CD14-positive monocyte (primary cell): ENCODE measurements around the gene TEN1. TPM values are rescaled to one million over a fixed set of nuclear protein-coding genes. Genes with fewer than 3 reads are reported as not detected.

ENCODE experiments used
- DNase-seq, 3 donors: peaks; one replicate each; pipeline ENCODE4 v3.0.0-alpha.2; 2011 to 2022
- H2AFZ ChIP-seq: 2 replicates; pipeline ENCODE4 v1.6.0; 2012; ENCODE audit warnings: mild to moderate bottlenecking, low read depth, low read length, inconsistent platforms; ENCODE audit not compliant: insufficient read depth, poor library complexity, severe bottlenecking
- H3K27ac ChIP-seq, 2 donors: 1 replicate in 1 of 2; 2 replicates in 1 of 2; pipeline ENCODE4 v1.5.1; 2012 to 2013; ENCODE audit warnings: low read length in 2 of 2, control low read depth in 1 of 2, inconsistent platforms in 1 of 2, low read depth in 1 of 2, mild to moderate bottlenecking in 1 of 2
- H3K27me3 ChIP-seq, 2 donors: one replicate each; pipeline versions ENCODE4 v1.6.0 to v1.6.1; 2011 to 2013; ENCODE audit warnings: low read length in 2 of 2; ENCODE audit not compliant: control insufficient read depth in 2 of 2, insufficient read depth in 2 of 2
- H3K36me3 ChIP-seq, 2 donors: replicated peaks in 1 of 2; 1 replicate in 1 of 2; 2 replicates in 1 of 2; pipeline versions ENCODE4 v1.5.1 to v1.6.1; 2012 to 2013; ENCODE audit warnings: low read length in 2 of 2, control low read depth in 1 of 2, inconsistent platforms in 1 of 2, mild to moderate bottlenecking in 1 of 2; ENCODE audit not compliant: insufficient read depth in 2 of 2, control insufficient read depth in 1 of 2
- H3K4me1 ChIP-seq, 2 donors: 1 replicate in 1 of 2; 2 replicates in 1 of 2; pipeline versions ENCODE4 v1.5.1 to v1.6.1; 2012 to 2013; ENCODE audit warnings: low read length in 2 of 2, control low read depth in 1 of 2, inconsistent platforms in 1 of 2, mild to moderate bottlenecking in 1 of 2, moderate library complexity in 1 of 2; ENCODE audit not compliant: insufficient read depth in 2 of 2, control insufficient read depth in 1 of 2
- H3K4me2 ChIP-seq: replicated peaks from 2 replicates; pipeline ENCODE3; 2012; ENCODE audit warnings: low read length, moderate library complexity, mild to moderate bottlenecking; ENCODE audit not compliant: poor library complexity, severe bottlenecking; ENCODE audit errors: extremely low read depth
- H3K4me3 ChIP-seq, 3 experiments: fragments of 200-600 bp in 1 of 3; sonication (generic) in 1 of 3; replicated peaks in 1 of 3; 1 replicate in 2 of 3; 2 replicates in 1 of 3; pipeline ENCODE4 v1.5.1; 2011 to 2013; ENCODE audit warnings: low read length in 3 of 3, mild to moderate bottlenecking in 3 of 3, control low read depth in 2 of 3, low read depth in 2 of 3, inconsistent platforms in 1 of 3, moderate library complexity in 1 of 3
- H3K79me2 ChIP-seq: 2 replicates; pipeline ENCODE4 v1.6.0; 2012; ENCODE audit warnings: mild to moderate bottlenecking, control low read depth, inconsistent platforms, low read length, moderate library complexity; ENCODE audit not compliant: insufficient read depth
- H3K9ac ChIP-seq: 2 replicates; pipeline ENCODE4 v1.6.0; 2017; ENCODE audit warnings: low read length, mild to moderate bottlenecking; ENCODE audit not compliant: insufficient read depth, poor library complexity, severe bottlenecking
- H3K9me3 ChIP-seq, 2 donors: replicated peaks in 1 of 2; 1 replicate in 1 of 2; 2 replicates in 1 of 2; pipeline versions ENCODE4 v1.5.1 to v1.6.1; 2012 to 2013; ENCODE audit warnings: low read length in 2 of 2, control low read depth in 1 of 2; ENCODE audit not compliant: control insufficient read depth in 1 of 2, insufficient read depth in 1 of 2
- H4K20me1 ChIP-seq: 2 replicates; pipeline ENCODE4 v1.6.0; 2012; ENCODE audit warnings: mild to moderate bottlenecking, low read length, control low read depth, moderate library complexity; ENCODE audit not compliant: insufficient read depth
- H3K27ac Mint-ChIP-seq, 7 donors: one replicate each; pipeline ENCODE4 v1.8.0; 2020; ENCODE audit warnings: mild to moderate bottlenecking in 7 of 7, mixed read lengths in 7 of 7, moderate library complexity in 6 of 7, inconsistent platforms in 2 of 7
- H3K27me3 Mint-ChIP-seq, 3 donors: one replicate each; pipeline ENCODE4 v1.8.0; 2021 to 2022; ENCODE audit warnings: low read depth in 3 of 3, mild to moderate bottlenecking in 3 of 3, mixed read lengths in 3 of 3, moderate library complexity in 3 of 3, inconsistent platforms in 1 of 3
- H3K36me3 Mint-ChIP-seq, 2 donors: one replicate each; pipeline ENCODE4 v1.8.0; 2020; ENCODE audit warnings: mixed read lengths in 2 of 2, inconsistent platforms in 1 of 2, mild to moderate bottlenecking in 1 of 2
- H3K4me1 Mint-ChIP-seq: one replicate; pipeline ENCODE4 v1.8.0; 2020; ENCODE audit warnings: mild to moderate bottlenecking, mixed read lengths
- H3K4me3 Mint-ChIP-seq, 2 donors: one replicate each; pipeline ENCODE4 v1.8.0; 2020; ENCODE audit warnings: mild to moderate bottlenecking in 2 of 2, mixed read lengths in 2 of 2, moderate library complexity in 1 of 2
- H3K9me3 Mint-ChIP-seq, 7 donors: one replicate each; pipeline ENCODE4 v1.8.0; 2020 to 2022; ENCODE audit warnings: mixed read lengths in 7 of 7, mild to moderate bottlenecking in 6 of 7, moderate library complexity in 6 of 7, inconsistent platforms in 2 of 7
- whole genome bisulfite sequencing: methylation state at CpG from one replicate; pipeline ENCODE4 v1.1.5; 2013; ENCODE audit warnings: missing lambda C conversion rate; ENCODE audit not compliant: insufficient coverage; 5-methylcytosine and 5-hydroxymethylcytosine counted together
- intact Hi-C, 2 donors: fragments of 100-400 bp; cut with micrococcal nuclease; formaldehyde crosslinking; loops; one replicate each; pipeline versions ENCODE4 v1.15.0 to v1.15.1; 2023
- polyA plus RNA-seq, 3 donors: library from polyadenylated mRNA; depleted of rRNA in 1 of 3; unstranded in 2 of 3; stranded (reverse) in 1 of 3; fragments of 300-500 nt in 2 of 3; fragments of >200 nt in 1 of 3; fragmentation: Illumina TruSeq in 2 of 3; gene quantifications; 1 replicate in 2 of 3; 2 replicates in 1 of 3; pipeline ENCODE4 v1.2.3, GENCODE V29; 2012 to 2021
- TF ChIP-seq, protein P1 (sequence below): fragments of 200-600 bp; IDR thresholded peaks from one replicate; pipeline ENCODE4 v1.8.0; 2022; ENCODE audit warnings: antibody characterized with exemption, mild to moderate bottlenecking

TEN1 gene
- polyA plus RNA-seq, 3 donors = 22.4 to 37.2 (median 31.3) TPM

- Mint-ChIP-seq H3K27me3 (peaks cover 1 to 3% (median 2%) of the 10 kb centered on the region in 3 donors), H3K36me3 (peaks cover 25 to 45% of the 10 kb centered on the region in 2 donors), H3K4me3 (no peak overlapping the region), H3K9me3 (peaks cover 0 to 1% (median 0%) of the 10 kb centered on the region in 7 donors), H3K27ac (peak overlapping the region in 2 of 7 donors; percentile 27 to 33), H3K4me1 (no peaks in the 10 kb centered on the region)
- Histone ChIP-seq H3K4me1 (no peaks in the 10 kb centered on the region), H3K9ac (no peak overlapping the region), H3K4me3 (no peak overlapping the region), H3K27me3 (no peaks in the 10 kb centered on the region), H3K79me2 (no peaks in the 10 kb centered on the region), H3K27ac (no peak overlapping the region), H2AFZ (no peak overlapping the region), H3K9me3 (no peaks in the 10 kb centered on the region), H3K36me3 (peaks cover 5 to 35% of the 10 kb centered on the region in 2 donors), H3K4me2 (no peak overlapping the region), H4K20me1 (no peaks in the 10 kb centered on the region)
- intact Hi-C loops = loop anchor here (1.0 to 2.0 kb wide), 2 partner anchors 100 to 101 kb away; partner anchors contain the start of gene MRPL38 (in 1 of the 2)
- WGBS = 60% methylated on average over 16 of the region's 16 CpGs
- peak; percentile 54 to 67 (median 63) for DNase-seq
- TF ChIP-seq, protein P1, sequence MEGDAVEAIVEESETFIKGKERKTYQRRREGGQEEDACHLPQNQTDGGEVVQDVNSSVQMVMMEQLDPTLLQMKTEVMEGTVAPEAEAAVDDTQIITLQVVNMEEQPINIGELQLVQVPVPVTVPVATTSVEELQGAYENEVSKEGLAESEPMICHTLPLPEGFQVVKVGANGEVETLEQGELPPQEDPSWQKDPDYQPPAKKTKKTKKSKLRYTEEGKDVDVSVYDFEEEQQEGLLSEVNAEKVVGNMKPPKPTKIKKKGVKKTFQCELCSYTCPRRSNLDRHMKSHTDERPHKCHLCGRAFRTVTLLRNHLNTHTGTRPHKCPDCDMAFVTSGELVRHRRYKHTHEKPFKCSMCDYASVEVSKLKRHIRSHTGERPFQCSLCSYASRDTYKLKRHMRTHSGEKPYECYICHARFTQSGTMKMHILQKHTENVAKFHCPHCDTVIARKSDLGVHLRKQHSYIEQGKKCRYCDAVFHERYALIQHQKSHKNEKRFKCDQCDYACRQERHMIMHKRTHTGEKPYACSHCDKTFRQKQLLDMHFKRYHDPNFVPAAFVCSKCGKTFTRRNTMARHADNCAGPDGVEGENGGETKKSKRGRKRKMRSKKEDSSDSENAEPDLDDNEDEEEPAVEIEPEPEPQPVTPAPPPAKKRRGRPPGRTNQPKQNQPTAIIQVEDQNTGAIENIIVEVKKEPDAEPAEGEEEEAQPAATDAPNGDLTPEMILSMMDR = peak; percentile 90
Measured at GRCh38 chr17:76005263-76006149, 26.5 kb downstream of the TEN1 start.

- Mint-ChIP-seq H3K27me3 (peaks cover 1 to 3% (median 2%) of the 10 kb centered on the region in 3 donors), H3K4me3 (no peak overlapping the region), H3K4me1 (no peaks in the 10 kb centered on the region), H3K9me3 (peaks cover 0 to 1% (median 0%) of the 10 kb centered on the region in 7 donors), H3K36me3 (peaks cover 19 to 32% of the 10 kb centered on the region in 2 donors), H3K27ac (no peak overlapping the region)
- intact Hi-C loops = no loop called here
- TF ChIP-seq, protein P1 = no peak
- H3K27me3 ChIP-seq = no peaks in the 10 kb centered on the region
- H2AFZ ChIP-seq = no peak overlapping the region
- no peak overlapping the region for H3K4me2 ChIP-seq
- H3K9ac ChIP-seq = no peak overlapping the region
- H3K4me3 ChIP-seq = no peak overlapping the region
- H3K79me2 ChIP-seq = no peaks in the 10 kb centered on the region
- H4K20me1 ChIP-seq = no peaks in the 10 kb centered on the region
- peaks cover 5 to 26% of the 10 kb centered on the region in 2 donors for H3K36me3 ChIP-seq
- H3K4me1 ChIP-seq = no peaks in the 10 kb centered on the region
- no peaks in the 10 kb centered on the region for H3K9me3 ChIP-seq
- WGBS = 96% methylated on average over 37 of the region's 39 CpGs
- DNase-seq = no peak
- H3K27ac ChIP-seq = no peak overlapping the region
Measured at GRCh38 chr17:76007131-76007849, 28.2 kb downstream of the TEN1 start.
